HepG2 (cell line): Measurements from ENCODE around the gene HOXB6. TPM values are rescaled to one million over a fixed set of nuclear protein-coding genes. Genes with fewer than 3 reads are reported as not detected.
A peak's percentile ranks its signal among the peaks of the same experiment; 100 is the strongest.

ENCODE experiments used
- ATAC-seq: fragments of 200-7000 bp; cut with Tn5 transposase; 3 replicates; pipeline ENCODE4 v1.9.1; 2020; ENCODE audit warnings: mild to moderate bottlenecking, moderate library complexity
- BruUV-seq: library from RNA; stranded (reverse); fragments of 400-500 nt; replicated peaks from 2 replicates; lab custom pipeline; 2021; lab: Mats Ljungman, UMichigan
- CTCF ChIA-PET: fragments of 300-600 bp; formaldehyde crosslinking; extraction: SDS; loops from one replicate; lab custom pipeline; 2021; ENCODE audit warnings: low total read pairs, inconsistent platforms, low intra/inter-chr PET ratio; lab: Yijun Ruan, JAX
- POLR2A ChIA-PET: fragments of 350-600 bp; sonication (Branson Sonifier 250); formaldehyde crosslinking; loops from one replicate; lab custom pipeline; 2020; ENCODE audit warnings: antibody characterized with exemption, inconsistent platforms; lab: Yijun Ruan, JAX
- DNase-seq: peaks from one replicate; pipeline ENCODE4 v3.0.0-alpha.2; 2015; ENCODE audit warnings: low spot score
- FAIRE-seq: peaks from 3 replicates; lab custom pipeline; 2011; peaks lifted over from hg19 to GRCh38; lab: Jason Lieb, UNC
- H2AFZ ChIP-seq: one replicate; pipeline ENCODE4 v1.6.1; 2011; ENCODE audit warnings: low read length, inconsistent platforms
- H3K27ac ChIP-seq: fragments of 300-600 bp; 3 replicates; pipeline ENCODE4 v1.8.0; 2011; ENCODE audit warnings: mixed run types, mild to moderate bottlenecking, mixed read lengths, low read length, inconsistent platforms; ENCODE audit not compliant: insufficient read depth; ENCODE audit errors: extremely low read length
- H3K27me3 ChIP-seq, 2 experiments: fragments of 200-600 bp in 1 of 2; 2 replicates in 1 of 2; 3 replicates in 1 of 2; pipeline versions ENCODE4 v1.6.0 to v1.8.0; 2011; ENCODE audit warnings: low read length in 2 of 2, mild to moderate bottlenecking in 2 of 2, moderate library complexity in 2 of 2, inconsistent platforms in 1 of 2; ENCODE audit not compliant: insufficient read depth in 2 of 2, control insufficient read depth in 1 of 2
- H3K36me3 ChIP-seq, 2 experiments: fragments of 200-600 bp in 1 of 2; replicated peaks in 1 of 2; 2 replicates in 1 of 2; 3 replicates in 1 of 2; pipeline versions ENCODE4 v1.5.1 to v1.8.0; 2011; ENCODE audit warnings: low read length in 2 of 2, inconsistent platforms in 1 of 2; ENCODE audit not compliant: insufficient read depth in 2 of 2, control insufficient read depth in 1 of 2
- H3K4me1 ChIP-seq: 2 replicates; pipeline ENCODE4 v1.5.1; 2012; ENCODE audit warnings: low read length, inconsistent platforms; ENCODE audit not compliant: insufficient read depth
- H3K4me2 ChIP-seq: 2 replicates; pipeline ENCODE4 v1.6.0; 2011; ENCODE audit warnings: low read depth, low read length, inconsistent platforms
- H3K4me3 ChIP-seq, 3 experiments: fragments of 200-600 bp in 1 of 3; sonication (generic), shearing (Covaris generic) in 1 of 3; replicated peaks in 1 of 3; 2 replicates each; pipeline ENCODE4 v1.5.1; 2011 to 2016; ENCODE audit warnings: low read length in 3 of 3, inconsistent platforms in 2 of 3, low read depth in 2 of 3, mild to moderate bottlenecking in 2 of 3, control low read depth in 1 of 3, mixed read lengths in 1 of 3; ENCODE audit not compliant: insufficient read depth in 1 of 3
- H3K79me2 ChIP-seq: one replicate; pipeline ENCODE4 v1.6.1; 2011; ENCODE audit warnings: low read length, inconsistent platforms; ENCODE audit not compliant: insufficient read depth
- H3K9ac ChIP-seq: 2 replicates; pipeline ENCODE4 v1.6.0; 2011; ENCODE audit warnings: mild to moderate bottlenecking, low read depth, low read length, inconsistent platforms; ENCODE audit not compliant: insufficient read depth
- H3K9me3 ChIP-seq: 2 replicates; pipeline ENCODE4 v1.5.1; 2012; ENCODE audit warnings: mild to moderate bottlenecking, low read length
- H4K20me1 ChIP-seq: 2 replicates; pipeline ENCODE4 v1.6.0; 2011; ENCODE audit warnings: inconsistent platforms, mild to moderate bottlenecking, low read length, moderate library complexity; ENCODE audit not compliant: insufficient read depth
- EZH2 ChIP-seq: conservative IDR thresholded peaks from 2 replicates; pipeline ENCODE4 v1.6.1; 2012; ENCODE audit warnings: mild to moderate bottlenecking, low read depth, low read length, moderate library complexity
- HNRNPK ChIP-seq: fragments of 200-400 bp; formaldehyde crosslinking; IDR thresholded peaks from 2 replicates; pipeline ENCODE4 v1.6.1; 2018; ENCODE audit warnings: low read length, low read depth, moderate library complexity, mild to moderate bottlenecking; ENCODE audit not compliant: poor library complexity, severe bottlenecking
- IKZF4 ChIP-seq: sonication (generic); formaldehyde crosslinking; IDR thresholded peaks from 2 replicates; pipeline ENCODE4 v1.5.1; 2020; ENCODE audit warnings: borderline replicate concordance, mild to moderate bottlenecking, low read depth, missing genetic modification reagents; ENCODE audit errors: not compliant biosample characterization
- NONO ChIP-seq, 2 experiments: fragments of 450-650 bp in 1 of 2; sonication (generic) in 1 of 2; formaldehyde crosslinking in 1 of 2; IDR thresholded peaks in 1 of 2; conservative IDR thresholded peaks in 1 of 2; 2 replicates each; pipeline versions ENCODE4 v1.6.1 to v1.8.0; 2017 to 2022; ENCODE audit warnings: mild to moderate bottlenecking in 1 of 2, missing genetic modification reagents in 1 of 2, moderate library complexity in 1 of 2
- ZNF484 ChIP-seq: sonication (generic); formaldehyde crosslinking; IDR thresholded peaks from 2 replicates; pipeline ENCODE4 v1.5.1; 2020; ENCODE audit warnings: mild to moderate bottlenecking, low read depth, missing genetic modification reagents, borderline replicate concordance
- WGBS: methylation state at CpG from one replicate; pipeline ENCODE4 v1.1.6; 2017; ENCODE audit warnings: low lambda C conversion rate; 5-methylcytosine and 5-hydroxymethylcytosine counted together
- in situ Hi-C: cut with HindIII; loops from 2 replicates; pipeline ENCODE4 v1.10.0; 2017; ENCODE audit warnings: low pct_unique_long_range_greater_than_20kb; ENCODE audit not compliant: extremely low pct_ligation_motif_present
- intact Hi-C: fragments of 100-400 bp; cut with micrococcal nuclease; formaldehyde crosslinking; loops from one replicate; pipeline ENCODE4 v1.10.0; 2022; ENCODE audit not compliant: unreplicated experiment
- polyA plus RNA-seq, 8 experiments: library from polyadenylated mRNA; depleted of rRNA in 3 of 8; stranded (reverse) in 7 of 8; unstranded in 1 of 8; fragments of >200 nt; fragmentation: Illumina TruSeq in 4 of 8; extraction: Trizol in 4 of 8; gene quantifications; 2 replicates each; pipeline versions ENCODE4 v1.2.1 to v1.2.3, GENCODE V29; 2011 to 2016; ENCODE audit warnings: low read depth in 4 of 8, missing spikeins in 1 of 8, mixed read lengths in 1 of 8; ENCODE audit not compliant: insufficient read depth in 1 of 8
- total RNA-seq, 5 experiments: library from RNA; depleted of rRNA; stranded (reverse); fragments of >200 nt; fragmentation: Illumina TruSeq; extraction: Trizol; gene quantifications; 2 replicates each; pipeline ENCODE4 v1.2.3, GENCODE V29; 2016; ENCODE audit warnings: low read depth in 1 of 5
- TF ChIP-seq, protein P1 (sequence below): sonication (generic); formaldehyde crosslinking; IDR thresholded peaks from 2 replicates; pipeline ENCODE4 v1.4.0; 2020; ENCODE audit warnings: mild to moderate bottlenecking, missing genetic modification reagents

Gene HOXB6
- total and polyA plus RNA-seq, 2 of the 13 experiments (the other 11 are each of a cell fraction or from before 2014, with no cell fraction given) = not detected

DNA sequence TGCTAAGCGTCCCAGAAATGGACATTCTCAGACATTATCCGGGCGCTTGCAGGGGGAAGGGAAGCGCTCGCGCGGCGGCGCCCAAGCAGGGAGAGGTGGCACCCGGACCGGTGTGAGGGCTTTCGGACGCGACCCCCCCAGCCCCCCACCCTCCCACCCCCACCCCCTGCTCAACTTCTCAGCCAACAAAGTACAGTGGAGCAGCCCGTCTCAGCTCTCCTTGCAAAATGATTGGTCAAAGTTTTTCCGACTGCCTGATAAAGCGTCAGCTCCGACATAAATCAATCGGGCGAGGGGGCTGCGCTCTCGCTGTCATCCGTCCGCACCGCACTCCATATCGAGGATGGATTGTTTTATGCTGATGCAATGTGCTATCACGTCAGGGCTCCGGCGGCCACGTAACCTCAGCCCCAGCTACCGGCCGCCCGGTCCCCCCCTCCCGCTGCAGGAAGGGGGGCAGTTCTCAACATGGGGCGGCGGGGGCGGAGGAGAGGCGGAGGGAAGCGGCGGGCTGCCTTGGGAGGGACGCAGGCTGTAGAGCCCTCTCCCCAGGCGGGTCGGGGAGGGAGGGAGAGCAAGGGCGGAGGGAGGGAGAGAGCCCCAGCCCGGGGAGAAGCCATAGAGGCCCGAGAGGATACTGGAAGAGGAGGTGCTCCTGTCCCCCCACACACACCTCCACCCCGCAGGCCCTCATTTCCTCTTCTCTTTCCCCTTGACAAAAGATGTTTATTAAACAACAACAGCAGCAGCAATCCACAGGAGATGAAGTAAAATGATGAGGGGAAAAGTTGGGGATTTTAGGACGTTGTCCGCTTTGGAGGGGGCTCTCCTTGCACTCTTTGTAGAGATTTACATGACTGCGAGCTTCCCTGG, 21.7 kb upstream of the HOXB6 start, which contains the start of gene HOXB9:
TSS of gene HOXB9 (minus strand) at position 114 of the 873 bp plus-strand sequence. CDS start at position 25, 89 bp downstream.
- FAIRE-seq (no peak), ATAC-seq (no peak), DNase-seq (no peak)
- H3K9me3 ChIP-seq = no peaks in the 10 kb centered on the region
- H4K20me1 ChIP-seq = no peaks in the 10 kb centered on the region
- no peaks in the 10 kb centered on the region for H3K79me2 ChIP-seq
- intact Hi-C loops = no loop called here
- in situ Hi-C loops = no loop called here
- no TSS peak for BruUV-seq
- H3K4me2 ChIP-seq = no peak within 1 kb of the TSS
- 28% methylated on average over 40 of the region's 50 CpGs for WGBS
- no peaks in the 10 kb centered on the region for H3K36me3 ChIP-seq
- no peaks in the 10 kb centered on the region for H3K4me1 ChIP-seq
- no peak within 1 kb of the TSS for H3K9ac ChIP-seq
- no peak within 1 kb of the TSS for H3K4me3 ChIP-seq
- H3K27ac ChIP-seq = no peak within 1 kb of the TSS
- ChIA-PET CTCF (no interaction called here), POLR2A (no interaction called here)
- TF ChIP-seq NONO (IDR thresholded peaks at IDR 0.05) (no peak), NONO (CRISPR knock-in tag; conservative IDR thresholded peaks at IDR 0.05) (no peak), HNRNPK (peak; percentile 52), EZH2 (peak; percentile 98), IKZF4 (no peak)
- H2AFZ ChIP-seq = no peak within 1 kb of the TSS
- H3K27me3 ChIP-seq = peaks cover 39 to 97% of the 10 kb centered on the region in 2 experiments

DNA sequence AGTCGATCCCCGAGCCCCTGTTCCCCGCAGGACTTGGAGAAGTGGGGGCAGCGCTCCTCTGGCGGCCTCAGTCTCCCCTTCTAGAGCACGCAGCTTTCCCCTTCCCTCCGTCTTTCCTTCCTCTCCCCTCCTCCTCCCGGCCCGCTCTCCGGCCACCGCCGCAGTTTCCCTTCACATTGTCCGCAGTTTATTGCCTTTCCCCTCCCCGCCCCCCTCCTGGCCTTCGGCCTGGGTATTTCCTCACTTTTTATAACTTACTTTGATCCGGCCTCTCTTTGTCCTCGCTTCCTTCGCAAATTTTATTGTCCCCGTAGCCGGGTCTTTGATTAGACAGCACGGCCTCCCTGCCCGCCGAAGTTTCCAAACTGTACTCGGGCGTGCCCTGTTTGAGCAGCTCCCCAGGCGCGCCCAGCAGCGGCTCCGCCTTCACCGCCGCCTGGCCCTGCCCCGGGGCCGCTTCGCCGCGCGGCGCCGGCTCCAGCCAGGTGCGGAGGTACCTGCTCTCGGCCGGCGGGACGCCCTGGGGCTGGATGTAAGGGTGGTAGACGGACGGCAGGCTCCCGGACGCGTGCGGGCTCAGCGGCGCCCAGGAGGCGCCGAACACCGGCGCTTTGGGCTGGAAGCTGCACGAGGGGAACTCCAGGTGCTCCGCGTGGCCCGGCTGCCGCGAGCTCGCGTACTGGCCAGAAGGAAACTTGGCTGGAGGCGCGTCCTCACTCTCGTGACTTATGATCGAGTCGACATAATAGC, 20.9 kb upstream of the HOXB6 start:
- ATAC-seq (peak; percentile 43), FAIRE-seq (no peak), DNase-seq (no peak)
- Histone ChIP-seq H2AFZ (no peak overlapping the region), H3K4me3 (no peak overlapping the region), H3K9ac (no peak overlapping the region), H3K79me2 (no peaks in the 10 kb centered on the region), H4K20me1 (0 out of 2 replicates have a peak, but pooled peaks cover under 1% of the 10 kb centered on the region), H3K27me3 (peaks cover 39 to 97% of the 10 kb centered on the region in 2 experiments), H3K36me3 (no peaks in the 10 kb centered on the region), H3K9me3 (no peaks in the 10 kb centered on the region), H3K4me2 (no peak overlapping the region), H3K27ac (no peak overlapping the region), H3K4me1 (no peaks in the 10 kb centered on the region)
- WGBS = 31% methylated on average over 30 of the region's 69 CpGs
- TF ChIP-seq EZH2 (peak; percentile 79), ZNF484 (CRISPR knock-in tag) (no peak)
- TF ChIP-seq, protein P1, sequence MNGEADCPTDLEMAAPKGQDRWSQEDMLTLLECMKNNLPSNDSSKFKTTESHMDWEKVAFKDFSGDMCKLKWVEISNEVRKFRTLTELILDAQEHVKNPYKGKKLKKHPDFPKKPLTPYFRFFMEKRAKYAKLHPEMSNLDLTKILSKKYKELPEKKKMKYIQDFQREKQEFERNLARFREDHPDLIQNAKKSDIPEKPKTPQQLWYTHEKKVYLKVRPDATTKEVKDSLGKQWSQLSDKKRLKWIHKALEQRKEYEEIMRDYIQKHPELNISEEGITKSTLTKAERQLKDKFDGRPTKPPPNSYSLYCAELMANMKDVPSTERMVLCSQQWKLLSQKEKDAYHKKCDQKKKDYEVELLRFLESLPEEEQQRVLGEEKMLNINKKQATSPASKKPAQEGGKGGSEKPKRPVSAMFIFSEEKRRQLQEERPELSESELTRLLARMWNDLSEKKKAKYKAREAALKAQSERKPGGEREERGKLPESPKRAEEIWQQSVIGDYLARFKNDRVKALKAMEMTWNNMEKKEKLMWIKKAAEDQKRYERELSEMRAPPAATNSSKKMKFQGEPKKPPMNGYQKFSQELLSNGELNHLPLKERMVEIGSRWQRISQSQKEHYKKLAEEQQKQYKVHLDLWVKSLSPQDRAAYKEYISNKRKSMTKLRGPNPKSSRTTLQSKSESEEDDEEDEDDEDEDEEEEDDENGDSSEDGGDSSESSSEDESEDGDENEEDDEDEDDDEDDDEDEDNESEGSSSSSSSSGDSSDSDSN (CRISPR knock-in tag) = 0 out of 2 replicates have a peak, but pooled peaks have one; percentile 14
- in situ Hi-C loops (no loop called here), intact Hi-C loops (no loop called here)
- ChIA-PET POLR2A (no interaction called here), CTCF (no interaction called here)
- BruUV-seq = no TSS peak
